SK-N-SH treated with all-trans-retinoic acid at 6 μM for 48 hours (cell line): Measurements from ENCODE around the gene ZDHHC4.

ENCODE experiments used
- ATAC-seq: fragments of 200-7000 bp; cut with Tn5 transposase; 3 replicates; pipeline ENCODE4 v1.9.1; 2020; ENCODE audit warnings: mild to moderate bottlenecking, moderate library complexity
- ARNTL ChIP-seq: fragments of 450-650 bp; formaldehyde crosslinking; IDR thresholded peaks from 2 replicates; pipeline ENCODE4 v1.5.0; 2020; ENCODE audit warnings: low read depth, mild to moderate bottlenecking, moderate library complexity, borderline replicate concordance
- BACH2 ChIP-seq: fragments of 250-450 bp; sonication (Bioruptor Pico); IDR thresholded peaks from 2 replicates; pipeline ENCODE4 v1.9.0; 2021; ENCODE audit warnings: mild to moderate bottlenecking, borderline replicate concordance
- CREB5 ChIP-seq: fragments of 250-450 bp; sonication (Bioruptor Pico); IDR thresholded peaks from 2 replicates; pipeline ENCODE4 v1.5.1; 2020; ENCODE audit warnings: low read depth, mild to moderate bottlenecking, moderate library complexity
- CSRNP3 ChIP-seq: fragments of 250-450 bp; sonication (Bioruptor Pico); IDR thresholded peaks from 2 replicates; pipeline ENCODE4 v1.5.1; 2021; ENCODE audit warnings: mild to moderate bottlenecking, moderate library complexity
- ESRRG ChIP-seq: fragments of 250-450 bp; sonication (Bioruptor Pico); IDR thresholded peaks from 2 replicates; pipeline ENCODE4 v1.6.1; 2021; ENCODE audit warnings: mild to moderate bottlenecking
- GLIS3 ChIP-seq: fragments of 250-450 bp; sonication (Bioruptor Pico); IDR thresholded peaks from 2 replicates; pipeline ENCODE4 v1.5.0; 2020; ENCODE audit warnings: mild to moderate bottlenecking, moderate library complexity
- PATZ1 ChIP-seq: fragments of 250-450 bp; sonication (Bioruptor Pico); IDR thresholded peaks from 2 replicates; pipeline ENCODE4 v1.8.0; 2020; ENCODE audit warnings: mild to moderate bottlenecking, moderate library complexity, borderline replicate concordance
- POU6F1 ChIP-seq: fragments of 250-450 bp; sonication (Bioruptor Pico); IDR thresholded peaks from 2 replicates; pipeline ENCODE4 v1.8.0; 2021; ENCODE audit warnings: low read depth, mild to moderate bottlenecking, moderate library complexity, borderline replicate concordance
- PPARA ChIP-seq: fragments of 250-450 bp; sonication (Bioruptor Pico); IDR thresholded peaks from 2 replicates; pipeline ENCODE4 v1.5.0; 2020; ENCODE audit warnings: mild to moderate bottlenecking, borderline replicate concordance
- RARB ChIP-seq: fragments of 250-450 bp; sonication (Bioruptor Pico); IDR thresholded peaks from 2 replicates; pipeline ENCODE4 v1.8.0; 2021; ENCODE audit warnings: mild to moderate bottlenecking, moderate library complexity
- SNAI2 ChIP-seq: fragments of 250-450 bp; sonication (Bioruptor Pico); IDR thresholded peaks from 2 replicates; pipeline ENCODE4 v1.5.0; 2020; ENCODE audit warnings: mild to moderate bottlenecking, moderate library complexity
- TCF4 ChIP-seq: fragments of 250-450 bp; sonication (Bioruptor Pico); IDR thresholded peaks from 2 replicates; pipeline ENCODE4 v1.8.0; 2021; ENCODE audit warnings: mild to moderate bottlenecking, moderate library complexity, borderline replicate concordance
- TOX ChIP-seq: fragments of 250-450 bp; sonication (Bioruptor Pico); IDR thresholded peaks from 2 replicates; pipeline ENCODE4 v1.8.0; 2021; ENCODE audit warnings: mild to moderate bottlenecking, moderate library complexity, borderline replicate concordance
- TSHZ2 ChIP-seq: fragments of 250-450 bp; sonication (Bioruptor Pico); IDR thresholded peaks from 2 replicates; pipeline ENCODE4 v1.5.0; 2020; ENCODE audit warnings: mild to moderate bottlenecking, moderate library complexity
- ZC3H10 ChIP-seq: fragments of 250-450 bp; sonication (Bioruptor Pico); IDR thresholded peaks from 2 replicates; pipeline ENCODE4 v1.5.1; 2021; ENCODE audit warnings: mild to moderate bottlenecking, moderate library complexity
- ZFP3 ChIP-seq: fragments of 250-450 bp; sonication (Bioruptor Pico); IDR thresholded peaks from 2 replicates; pipeline ENCODE4 v1.5.0; 2020; ENCODE audit warnings: mild to moderate bottlenecking, moderate library complexity
- ZFP30 ChIP-seq: fragments of 450-650 bp; formaldehyde crosslinking; IDR thresholded peaks from 2 replicates; pipeline ENCODE4 v1.5.0; 2022; ENCODE audit warnings: mild to moderate bottlenecking, moderate library complexity
- ZNF565 ChIP-seq: fragments of 450-650 bp; formaldehyde crosslinking; conservative IDR thresholded peaks from 2 replicates; pipeline ENCODE4 v1.5.0; 2020; ENCODE audit warnings: low read depth, mild to moderate bottlenecking, moderate library complexity
- ZNF70 ChIP-seq: fragments of 450-650 bp; formaldehyde crosslinking; IDR thresholded peaks from 2 replicates; pipeline ENCODE4 v1.5.0; 2020; ENCODE audit warnings: mild to moderate bottlenecking, moderate library complexity
- ZNF8 ChIP-seq: fragments of 450-650 bp; formaldehyde crosslinking; IDR thresholded peaks from 2 replicates; pipeline ENCODE4 v1.5.0; 2020; ENCODE audit warnings: mild to moderate bottlenecking, moderate library complexity

Gene ZDHHC4

GRCh38 chr7:6578114-6579084 lies 1.1 kb downstream of the ZDHHC4 start:
- TF ChIP-seq ARNTL (CRISPR knock-in tag) (no peak), TCF4 (CRISPR knock-in tag) (no peak), TOX (CRISPR knock-in tag) (no peak), ESRRG (CRISPR knock-in tag) (no peak), GLIS3 (CRISPR knock-in tag) (no peak), ZNF8 (CRISPR knock-in tag) (no peak), RARB (CRISPR knock-in tag) (no peak), CSRNP3 (no peak), BACH2 (CRISPR knock-in tag) (no peak), ZFP30 (CRISPR knock-in tag) (no peak), ZFP3 (CRISPR knock-in tag) (no peak), POU6F1 (no peak), PPARA (no peak), ZNF565 (CRISPR knock-in tag) (no peak), TSHZ2 (CRISPR knock-in tag) (no peak), PATZ1 (CRISPR knock-in tag) (no peak), ZNF70 (no peak)
- ATAC-seq, result no peak

GRCh38 chr7:6579446-6579845 lies 2.2 kb downstream of the ZDHHC4 start:
- no peak for ATAC-seq
- no peak for TF ChIP-seq ZFP3 (CRISPR knock-in tag)
- TF ChIP-seq ZNF8 (CRISPR knock-in tag), result no peak
- no peak for TF ChIP-seq BACH2 (CRISPR knock-in tag)
- no peak for TF ChIP-seq ESRRG (CRISPR knock-in tag)
- no peak for TF ChIP-seq CREB5
- no peak for TF ChIP-seq ZNF70
- no peak for TF ChIP-seq GLIS3 (CRISPR knock-in tag)
- TF ChIP-seq PATZ1 (CRISPR knock-in tag), result no peak
- TF ChIP-seq RARB (CRISPR knock-in tag), result no peak
- no peak for TF ChIP-seq TSHZ2 (CRISPR knock-in tag)
- no peak for TF ChIP-seq POU6F1
- no peak for TF ChIP-seq ZC3H10
- TF ChIP-seq SNAI2 (CRISPR knock-in tag), result no peak
